Measurements from ENCODE around the gene CTNS. TPM values are rescaled to one million over a fixed set of nuclear protein-coding genes. Genes with fewer than 3 reads are reported as not detected.

CTNS gene
- total RNA-seq, 1 donor from 2014 or later: 5.9 TPM

DNA sequence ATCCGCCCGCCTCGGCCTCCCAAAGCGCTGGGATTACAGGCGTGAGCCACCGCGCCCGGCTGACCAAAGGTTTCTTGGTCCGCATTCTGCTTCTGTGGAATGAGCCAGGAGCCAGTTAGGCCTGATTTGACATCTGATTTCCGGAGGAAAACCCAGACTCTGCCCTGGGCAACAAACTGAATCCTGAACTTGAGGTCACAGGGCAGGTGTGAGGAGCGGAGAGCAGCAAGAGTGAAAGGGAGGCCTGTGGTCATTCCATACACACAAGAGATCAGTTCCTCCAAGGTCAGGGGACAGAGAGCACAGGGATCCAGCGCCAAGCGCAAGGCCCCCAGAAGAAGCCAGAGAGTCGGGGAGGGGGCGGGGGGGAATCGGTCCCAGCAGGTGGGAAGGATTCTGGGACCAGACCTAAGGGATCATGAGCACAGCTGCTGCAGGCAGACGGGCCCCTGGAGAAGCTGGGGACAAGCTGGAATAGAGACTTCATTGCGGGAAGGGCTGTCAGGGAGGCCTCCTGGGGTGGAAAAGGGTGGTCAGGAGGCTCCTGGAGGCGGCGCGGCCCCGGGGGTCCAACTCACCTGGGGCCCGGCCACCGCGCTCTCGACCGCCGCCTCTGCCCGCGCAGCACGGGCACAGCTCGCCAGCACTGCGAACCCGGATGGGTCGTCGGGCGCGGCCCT lies 946 bp upstream of the CTNS start:
- peak; percentile 60 for DNase-seq (ENCODE audit: low read depth)
- TF ChIP-seq CTCF (conservative IDR thresholded peaks at IDR 0.05; ENCODE audit: low read depth, low read length): no peak
- H3K4me3 ChIP-seq (ENCODE audit: low read depth, low read length): peak overlapping the region; percentile 96

DNA sequence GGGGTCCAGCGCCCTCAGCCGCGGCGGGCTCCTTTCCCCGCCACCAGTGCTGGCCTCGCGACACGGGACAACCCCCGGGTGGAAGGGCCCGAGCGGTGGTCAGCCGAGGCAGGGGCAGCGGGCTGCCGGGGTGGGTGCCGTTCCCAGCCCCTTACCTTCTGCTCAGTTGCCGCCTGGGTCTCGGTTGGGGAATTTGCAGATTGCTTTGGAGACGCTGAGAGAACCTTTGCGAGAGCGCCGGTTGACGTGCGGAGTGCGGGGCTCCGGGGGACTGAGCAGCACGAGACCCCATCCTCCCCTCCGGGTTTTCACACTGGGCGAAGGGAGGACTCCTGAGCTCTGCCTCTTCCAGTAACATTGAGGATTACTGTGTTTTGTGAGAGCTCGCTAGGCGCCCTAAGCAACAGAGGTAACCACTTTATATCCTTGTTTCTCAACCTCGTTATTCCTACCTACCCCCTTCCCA lies 381 bp downstream of the CTNS start:
- no peak for TF ChIP-seq CTCF (conservative IDR thresholded peaks at IDR 0.05; ENCODE audit: low read depth, low read length)
- no peak for DNase-seq (ENCODE audit: low read depth)
- peak overlapping the region; percentile 96 for H3K4me3 ChIP-seq (ENCODE audit: low read depth, low read length)

DNA sequence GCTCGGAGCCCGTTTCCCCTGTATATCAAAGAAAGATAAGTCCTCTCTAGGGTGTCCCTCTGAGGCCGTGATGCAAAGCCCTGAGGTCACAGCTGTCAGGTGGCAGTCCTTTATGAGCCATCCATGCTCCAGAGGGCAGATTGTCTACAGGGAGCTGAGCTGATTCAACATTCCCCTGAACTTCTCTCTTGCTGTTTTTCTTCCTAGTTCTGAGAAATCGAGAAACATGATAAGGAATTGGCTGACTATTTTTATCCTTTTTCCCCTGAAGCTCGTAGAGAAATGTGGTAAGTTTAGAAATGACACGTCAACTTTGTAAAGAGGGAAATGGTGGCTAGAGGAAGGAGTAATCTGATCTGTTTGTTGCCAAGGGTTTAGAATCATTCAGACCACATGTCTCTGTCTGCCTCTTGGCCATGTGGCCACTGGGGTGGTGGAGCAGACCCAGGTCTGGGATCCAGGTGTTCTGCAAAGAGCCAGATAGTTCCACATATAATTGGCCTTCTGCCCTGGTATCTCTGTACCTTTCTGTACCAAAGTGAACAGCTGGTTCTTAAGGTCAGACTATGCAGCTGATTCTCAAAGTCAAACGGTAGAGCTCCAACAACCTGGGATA lies 3.5 kb downstream of the CTNS start:
- H3K4me3 ChIP-seq (ENCODE audit: low read depth, low read length): no peak overlapping the region
- no peak for TF ChIP-seq CTCF (conservative IDR thresholded peaks at IDR 0.05; ENCODE audit: low read depth, low read length)
- DNase-seq (ENCODE audit: low read depth): no peak

- no peak for TF ChIP-seq CTCF (conservative IDR thresholded peaks at IDR 0.05; ENCODE audit: low read depth, low read length)
- no peak for DNase-seq (ENCODE audit: low read depth)
- no peak overlapping the region for H3K4me3 ChIP-seq (ENCODE audit: low read depth, low read length)
Measured at GRCh38 chr17:3641014-3641413, 4.5 kb downstream of the CTNS start.

DNA sequence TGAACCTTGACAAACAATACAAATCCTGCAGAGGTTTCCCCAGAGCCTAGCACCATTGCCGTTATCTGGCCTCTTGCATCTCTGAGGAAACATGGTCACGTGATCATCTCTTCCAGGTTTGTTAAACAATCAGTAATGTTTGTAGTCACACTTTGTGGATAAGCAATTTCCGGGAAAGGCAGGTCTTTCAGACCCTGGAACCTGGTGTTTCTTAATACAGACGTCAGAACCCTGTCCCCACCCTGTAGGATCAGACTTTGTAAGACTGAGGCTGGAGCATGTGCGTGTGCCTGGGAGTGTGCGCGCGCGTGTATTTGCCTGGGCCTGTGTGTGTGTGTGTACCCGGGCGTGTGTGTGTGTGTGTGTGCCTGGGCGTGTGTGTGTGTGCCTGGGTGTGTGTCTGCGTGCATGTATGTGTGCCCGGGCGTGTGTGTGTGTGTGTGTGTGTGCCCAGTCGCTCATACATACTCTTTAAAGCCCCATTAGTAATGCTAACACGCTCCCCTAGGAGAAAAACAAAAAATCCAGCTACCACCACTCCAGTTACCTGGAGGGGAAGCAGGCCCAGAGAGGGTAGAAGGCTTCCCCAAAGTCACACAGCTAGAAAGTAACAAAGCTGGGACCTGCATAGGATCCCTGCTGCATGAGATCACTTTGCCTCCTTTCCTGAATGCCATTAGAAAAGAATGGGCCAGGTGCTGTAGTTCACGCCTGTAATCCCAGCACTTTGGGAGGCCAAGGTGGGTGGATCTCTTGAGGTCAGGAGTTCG lies 5.3 kb downstream of the CTNS start:
- TF ChIP-seq CTCF (conservative IDR thresholded peaks at IDR 0.05; ENCODE audit: low read depth, low read length): no peak
- peak; percentile 67 for DNase-seq (ENCODE audit: low read depth)
- H3K4me3 ChIP-seq (ENCODE audit: low read depth, low read length): no peak overlapping the region

DNA sequence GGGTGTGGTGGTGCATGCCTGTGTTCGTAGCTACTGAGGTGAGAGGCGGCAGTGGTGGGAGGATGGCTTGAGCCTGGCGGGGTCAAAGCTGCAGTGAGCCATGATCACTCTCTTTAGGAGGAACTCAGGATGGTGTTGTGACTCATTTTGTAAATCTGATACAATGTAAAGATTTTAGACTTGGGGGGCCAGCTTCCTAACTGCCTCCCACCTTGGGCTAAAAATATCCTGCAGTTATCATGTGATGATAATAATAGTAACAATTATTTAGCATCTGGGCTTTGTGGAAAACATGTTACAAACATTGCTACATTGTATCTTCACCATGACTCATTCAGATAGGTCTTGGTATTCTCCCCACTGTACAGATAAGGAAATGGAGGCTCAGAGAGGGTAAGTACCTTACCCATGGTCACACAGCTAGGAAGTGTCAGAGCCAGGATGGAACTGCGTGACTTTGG lies 7.4 kb downstream of the CTNS start:
- DNase-seq (ENCODE audit: low read depth): no peak
- H3K4me3 ChIP-seq (ENCODE audit: low read depth, low read length): no peak overlapping the region
- TF ChIP-seq CTCF (conservative IDR thresholded peaks at IDR 0.05; ENCODE audit: low read depth, low read length): no peak
